Measurements from ENCODE around the gene DDIT4. TPM values are rescaled to one million over a fixed set of nuclear protein-coding genes. Genes with fewer than 3 reads are reported as not detected.
A peak's percentile ranks its signal among the peaks of the same experiment; 100 is the strongest.
"Not testable (repeated sequence)": the region's sequence is repeated elsewhere in the genome, so short reads cannot be mapped to it uniquely, and the experiment has no call there.

Gene DDIT4
- total and polyA plus RNA-seq, 2 experiments from 2014 or later: 114 to 136 TPM

GRCh38 chr10:72244573-72245038 lies 29.1 kb upstream of the DDIT4 start:
- H3K4me2 ChIP-seq: no peak overlapping the region
- no peaks in the 10 kb centered on the region for H3K79me2 ChIP-seq (replicated peaks; ENCODE audit: insufficient read depth)
- H4K20me1 ChIP-seq (replicated peaks; ENCODE audit: insufficient read depth): no peaks in the 10 kb centered on the region
- H3K4me3 ChIP-seq: no peak overlapping the region
- no peak for TF ChIP-seq ZNF331 (CRISPR knock-in tag; IDR thresholded peaks at IDR 0.05; ENCODE audit: low read depth)
- Mint-ChIP-seq H3K36me3 (ENCODE audit: low read depth) (no peaks in the 10 kb centered on the region; the same call in 2 of the 3 replicates), H3K4me1 (peaks cover 27% of the 10 kb centered on the region), H3K9me3 (no peaks in the 10 kb centered on the region), H3K27ac (no peak overlapping the region), H3K27me3 (ENCODE audit: insufficient read depth, low read depth, poor library complexity) (peaks cover 21% of the 10 kb centered on the region), H3K4me3 (no peak overlapping the region)
- no peaks in the 10 kb centered on the region; the same call in 1 of the 2 replicates for H3F3A ChIP-seq (replicated peaks; ENCODE audit: low read depth)
- no peaks in the 10 kb centered on the region for H3K36me3 ChIP-seq (ENCODE audit: insufficient read depth)
- no peak for ATAC-seq
- peaks cover 19% of the 10 kb centered on the region for H3K4me1 ChIP-seq (ENCODE audit: insufficient read depth)
- H3K27me3 ChIP-seq (ENCODE audit: insufficient read depth): no peaks in the 10 kb centered on the region
- H3K27ac ChIP-seq (ENCODE audit: low read depth): no peak overlapping the region
- DNase-seq (ENCODE audit: low spot score): no peak
- peaks cover 6% of the 10 kb centered on the region; the same call in 1 of the 2 replicates for H3K9me2 ChIP-seq (ENCODE audit: insufficient read depth)
- H2AFZ ChIP-seq: no peak overlapping the region

DNA sequence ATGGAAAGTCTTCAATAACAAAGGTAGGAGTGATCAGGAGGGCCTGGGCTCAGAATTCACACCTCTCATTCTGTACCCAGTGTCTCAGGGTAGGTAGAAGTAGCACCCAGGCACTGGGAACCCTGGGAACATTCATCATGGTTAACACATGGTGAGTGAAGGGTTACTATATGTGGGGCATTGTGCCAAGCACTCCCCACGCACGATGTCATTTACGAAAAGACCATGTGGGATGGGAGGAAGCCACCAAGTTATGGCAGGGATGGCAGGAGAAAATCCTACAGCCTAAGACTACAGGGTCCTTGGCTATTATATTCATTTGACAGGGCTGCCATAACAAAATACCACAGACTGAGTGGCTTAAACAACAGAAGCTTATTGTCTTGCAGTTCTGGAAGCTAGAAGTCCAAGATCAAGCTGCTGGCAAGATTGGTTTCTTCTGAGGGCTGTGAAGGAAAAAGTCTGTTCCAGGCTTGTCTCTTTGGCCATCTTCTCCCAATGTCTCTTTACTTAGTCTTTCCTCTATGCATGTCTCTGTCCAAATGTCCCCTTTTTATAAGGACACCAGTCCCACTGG lies 27.7 kb upstream of the DDIT4 start:
- Histone ChIP-seq H3K4me3 (no peak overlapping the region), H3K27me3 (ENCODE audit: insufficient read depth) (no peaks in the 10 kb centered on the region), H3K4me2 (no peak overlapping the region), H3K4me1 (ENCODE audit: insufficient read depth) (peaks cover 19% of the 10 kb centered on the region), H4K20me1 (replicated peaks; ENCODE audit: insufficient read depth) (no peaks in the 10 kb centered on the region), H2AFZ (peak overlapping the region; percentile 28; the same call in 1 of the 2 replicates), H3K27ac (ENCODE audit: low read depth) (no peak overlapping the region), H3K36me3 (ENCODE audit: insufficient read depth) (no peaks in the 10 kb centered on the region), H3K9me2 (ENCODE audit: insufficient read depth) (peaks cover 6% of the 10 kb centered on the region; the same call in 1 of the 2 replicates), H3K79me2 (replicated peaks; ENCODE audit: insufficient read depth) (no peaks in the 10 kb centered on the region), H3F3A (replicated peaks; ENCODE audit: low read depth) (no peaks in the 10 kb centered on the region; the same call in 1 of the 2 replicates)
- H3K27ac Mint-ChIP-seq: no peak overlapping the region
- peaks cover 19% of the 10 kb centered on the region for H3K27me3 Mint-ChIP-seq (ENCODE audit: insufficient read depth, low read depth, poor library complexity)
- no peak for ATAC-seq
- H3K9me3 Mint-ChIP-seq: no peaks in the 10 kb centered on the region
- no peak overlapping the region for H3K4me3 Mint-ChIP-seq
- TF ChIP-seq, protein P1, sequence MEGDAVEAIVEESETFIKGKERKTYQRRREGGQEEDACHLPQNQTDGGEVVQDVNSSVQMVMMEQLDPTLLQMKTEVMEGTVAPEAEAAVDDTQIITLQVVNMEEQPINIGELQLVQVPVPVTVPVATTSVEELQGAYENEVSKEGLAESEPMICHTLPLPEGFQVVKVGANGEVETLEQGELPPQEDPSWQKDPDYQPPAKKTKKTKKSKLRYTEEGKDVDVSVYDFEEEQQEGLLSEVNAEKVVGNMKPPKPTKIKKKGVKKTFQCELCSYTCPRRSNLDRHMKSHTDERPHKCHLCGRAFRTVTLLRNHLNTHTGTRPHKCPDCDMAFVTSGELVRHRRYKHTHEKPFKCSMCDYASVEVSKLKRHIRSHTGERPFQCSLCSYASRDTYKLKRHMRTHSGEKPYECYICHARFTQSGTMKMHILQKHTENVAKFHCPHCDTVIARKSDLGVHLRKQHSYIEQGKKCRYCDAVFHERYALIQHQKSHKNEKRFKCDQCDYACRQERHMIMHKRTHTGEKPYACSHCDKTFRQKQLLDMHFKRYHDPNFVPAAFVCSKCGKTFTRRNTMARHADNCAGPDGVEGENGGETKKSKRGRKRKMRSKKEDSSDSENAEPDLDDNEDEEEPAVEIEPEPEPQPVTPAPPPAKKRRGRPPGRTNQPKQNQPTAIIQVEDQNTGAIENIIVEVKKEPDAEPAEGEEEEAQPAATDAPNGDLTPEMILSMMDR (conservative IDR thresholded peaks at IDR 0.05; ENCODE audit: low read depth in 2 of 2): no peak
- peaks cover 27% of the 10 kb centered on the region for H3K4me1 Mint-ChIP-seq
- no peak for DNase-seq (ENCODE audit: low spot score)
- H3K36me3 Mint-ChIP-seq (ENCODE audit: low read depth): no peaks in the 10 kb centered on the region; the same call in 2 of the 3 replicates

- H3K4me3 ChIP-seq: peak overlapping the region; percentile 25; the same call in 1 of the 2 replicates
- ATAC-seq (peak; percentile 92), DNase-seq (ENCODE audit: low spot score) (peak; percentile 76)
- H3K4me1 Mint-ChIP-seq: peaks cover 18% of the 10 kb centered on the region
- H3K4me1 ChIP-seq (ENCODE audit: insufficient read depth): peaks cover 19% of the 10 kb centered on the region
- peak overlapping the region; percentile 92 for H2AFZ ChIP-seq
- peak overlapping the region; percentile 72 for H3K27ac ChIP-seq (ENCODE audit: low read depth)
- H3K27ac Mint-ChIP-seq: peak overlapping the region; percentile 97
- no peaks in the 10 kb centered on the region for H3K27me3 ChIP-seq (ENCODE audit: insufficient read depth)
- H3K79me2 ChIP-seq (replicated peaks; ENCODE audit: insufficient read depth): no peaks in the 10 kb centered on the region
- H3K27me3 Mint-ChIP-seq (ENCODE audit: insufficient read depth, low read depth, poor library complexity): peaks cover 15% of the 10 kb centered on the region
- H3K4me3 Mint-ChIP-seq: peak overlapping the region; percentile 64
- no peaks in the 10 kb centered on the region for H4K20me1 ChIP-seq (replicated peaks; ENCODE audit: insufficient read depth)
- no peaks in the 10 kb centered on the region for H3K36me3 ChIP-seq (ENCODE audit: insufficient read depth)
- peaks cover 6% of the 10 kb centered on the region; the same call in 1 of the 2 replicates for H3K9me2 ChIP-seq (ENCODE audit: insufficient read depth)
- H3K36me3 Mint-ChIP-seq (ENCODE audit: low read depth): no peaks in the 10 kb centered on the region
- H3K9me3 Mint-ChIP-seq: no peaks in the 10 kb centered on the region
- H3F3A ChIP-seq (replicated peaks; ENCODE audit: low read depth): no peaks in the 10 kb centered on the region; the same call in 1 of the 2 replicates
- TF ChIP-seq JUNB (IDR thresholded peaks at IDR 0.05; ENCODE audit: unreplicated experiment): no peak
- peak; percentile 61 for TF ChIP-seq POLR2AphosphoS5 (IDR thresholded peaks at IDR 0.05; ENCODE audit: low read depth)
- H3K4me2 ChIP-seq: peak overlapping the region; percentile 67
These were observed 25.1 kb upstream of the DDIT4 start for GRCh38 chr10:72248468-72249151.

GRCh38 chr10:72249176-72249862 lies 24.4 kb upstream of the DDIT4 start:
- Mint-ChIP-seq H3K4me3 (peak overlapping the region; percentile 64; the same call in 1 of the 3 replicates), H3K4me1 (peaks cover 18% of the 10 kb centered on the region), H3K27ac (peak overlapping the region; percentile 97), H3K27me3 (ENCODE audit: insufficient read depth, low read depth, poor library complexity) (peaks cover 15% of the 10 kb centered on the region)
- H3K9me3 Mint-ChIP-seq; H3K36me3 Mint-ChIP-seq (ENCODE audit: low read depth); H3K27ac ChIP-seq (ENCODE audit: low read depth); H4K20me1 ChIP-seq (replicated peaks; ENCODE audit: insufficient read depth); H3K9me2 ChIP-seq (ENCODE audit: insufficient read depth); H3K36me3 ChIP-seq (ENCODE audit: insufficient read depth); ATAC-seq; H3K4me2 ChIP-seq; H3F3A ChIP-seq (replicated peaks; ENCODE audit: low read depth); DNase-seq (ENCODE audit: low spot score); H3K79me2 ChIP-seq (replicated peaks; ENCODE audit: insufficient read depth); H3K27me3 ChIP-seq (ENCODE audit: insufficient read depth); H3K4me3 ChIP-seq: not testable (repeated sequence)
- H2AFZ ChIP-seq: peak overlapping the region; percentile 92
- peaks cover 21% of the 10 kb centered on the region for H3K4me1 ChIP-seq (ENCODE audit: insufficient read depth)

Measured in GM23338 (cell line).